ENCODE data around the gene PSENEN. TPM values are rescaled to one million over a fixed set of nuclear protein-coding genes. Genes with fewer than 3 reads are reported as not detected.

The PSENEN gene
- total RNA-seq, 3 donors from 2014 or later: 56.7 to 92.1 (median 90.2) TPM

GRCh38 chr19:35704218-35704617 lies 41.2 kb upstream of the PSENEN start, which contains the start of gene ZBTB32:
Gene ZBTB32 (plus strand): TSS chr19:35704558. CDS start chr19:35714627, 10,069 bp downstream.
- H3K4me1 ChIP-seq (ENCODE audit: low read depth): peaks cover 4% of the 10 kb centered on the region
- peak; percentile 51 for ATAC-seq
- no peaks in the 10 kb centered on the region for H3K9me3 ChIP-seq
- no peak for TF ChIP-seq CTCF (IDR thresholded peaks at IDR 0.05)
- H3K4me3 ChIP-seq: no peak within 1 kb of the TSS
- intact Hi-C loops (cut with DNase I, micrococcal nuclease): no loop called here
- DNase-seq: peak in 2 of 3 donors; percentile 45 to 59
- H3K36me3 ChIP-seq (ENCODE audit: low read depth): no peaks in the 10 kb centered on the region

GRCh38 chr19:35708391-35708790 lies 37.1 kb upstream of the PSENEN start:
- Histone ChIP-seq H3K36me3 (ENCODE audit: low read depth) (no peaks in the 10 kb centered on the region), H3K4me1 (ENCODE audit: low read depth) (no peaks in the 10 kb centered on the region), H3K9me3 (no peaks in the 10 kb centered on the region), H3K4me3 (no peak overlapping the region)
- no peak for DNase-seq
- no peak for TF ChIP-seq CTCF (IDR thresholded peaks at IDR 0.05)
- no peak for ATAC-seq
- intact Hi-C loops (cut with DNase I, micrococcal nuclease): no loop called here

- Histone ChIP-seq H3K4me3 (no peak overlapping the region), H3K4me1 (ENCODE audit: low read depth) (peaks cover 9% of the 10 kb centered on the region), H3K9me3 (no peaks in the 10 kb centered on the region), H3K36me3 (ENCODE audit: low read depth) (no peaks in the 10 kb centered on the region)
- ATAC-seq (peak; percentile 16), DNase-seq (no peak)
- intact Hi-C loops (cut with DNase I, micrococcal nuclease): no loop called here
- no peak for TF ChIP-seq CTCF (IDR thresholded peaks at IDR 0.05)
Measured at GRCh38 chr19:35710784-35711723, 34.4 kb upstream of the PSENEN start.

- Histone ChIP-seq H3K9me3 (no peaks in the 10 kb centered on the region), H3K4me3 (no peak overlapping the region), H3K4me1 (ENCODE audit: low read depth) (peaks cover 11% of the 10 kb centered on the region), H3K36me3 (ENCODE audit: low read depth) (no peaks in the 10 kb centered on the region)
- no peak for TF ChIP-seq CTCF (IDR thresholded peaks at IDR 0.05)
- intact Hi-C loops (cut with DNase I, micrococcal nuclease): no loop called here
- DNase-seq (no peak), ATAC-seq (no peak)
Measured at GRCh38 chr19:35712567-35713505, 32.6 kb upstream of the PSENEN start.

GRCh38 chr19:35713506-35713850 lies 32.0 kb upstream of the PSENEN start:
- Histone ChIP-seq H3K36me3 (ENCODE audit: low read depth) (no peaks in the 10 kb centered on the region), H3K4me1 (ENCODE audit: low read depth) (peaks cover 11% of the 10 kb centered on the region), H3K4me3 (no peak overlapping the region), H3K9me3 (no peaks in the 10 kb centered on the region)
- intact Hi-C loops (cut with DNase I, micrococcal nuclease): no loop called here
- no peak for DNase-seq
- no peak for TF ChIP-seq CTCF (IDR thresholded peaks at IDR 0.05)
- no peak for ATAC-seq
